ENCODE results near the gene ALKBH8.

DNA sequence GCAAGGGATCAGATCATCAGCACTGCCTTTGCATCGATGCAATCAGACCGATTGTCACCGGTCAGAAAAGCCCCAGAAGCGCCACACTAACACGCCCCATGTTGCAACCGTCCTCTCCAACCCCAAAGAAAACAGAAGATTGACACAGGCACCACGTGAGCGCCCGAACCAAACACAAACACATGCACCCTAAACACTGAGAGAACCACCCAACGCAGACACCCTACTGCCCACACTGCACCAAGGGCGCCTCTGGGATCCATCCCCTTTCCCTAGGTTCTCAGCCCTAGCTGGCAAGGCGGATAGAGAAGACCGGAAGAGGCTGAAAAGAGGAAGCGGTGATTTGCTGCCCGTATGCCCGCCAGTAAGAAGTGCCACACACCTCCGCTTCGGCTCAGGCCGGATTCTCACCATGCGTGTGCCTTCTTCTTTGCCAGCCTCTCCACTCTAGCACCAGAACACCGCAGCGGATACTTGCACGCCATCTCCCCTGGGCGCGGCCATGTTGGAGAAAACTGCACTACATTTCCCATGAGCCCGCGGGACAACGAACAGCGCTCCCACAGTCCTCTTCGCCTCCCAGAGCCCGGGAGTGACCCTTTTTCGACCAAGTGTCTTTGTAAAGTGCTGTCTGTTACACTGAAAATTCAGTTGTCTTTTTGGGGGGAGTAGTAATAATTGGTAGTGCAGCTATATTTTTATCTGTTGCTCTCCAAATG is at the start of gene ALKBH8:
- TF ChIP-seq, protein P1, sequence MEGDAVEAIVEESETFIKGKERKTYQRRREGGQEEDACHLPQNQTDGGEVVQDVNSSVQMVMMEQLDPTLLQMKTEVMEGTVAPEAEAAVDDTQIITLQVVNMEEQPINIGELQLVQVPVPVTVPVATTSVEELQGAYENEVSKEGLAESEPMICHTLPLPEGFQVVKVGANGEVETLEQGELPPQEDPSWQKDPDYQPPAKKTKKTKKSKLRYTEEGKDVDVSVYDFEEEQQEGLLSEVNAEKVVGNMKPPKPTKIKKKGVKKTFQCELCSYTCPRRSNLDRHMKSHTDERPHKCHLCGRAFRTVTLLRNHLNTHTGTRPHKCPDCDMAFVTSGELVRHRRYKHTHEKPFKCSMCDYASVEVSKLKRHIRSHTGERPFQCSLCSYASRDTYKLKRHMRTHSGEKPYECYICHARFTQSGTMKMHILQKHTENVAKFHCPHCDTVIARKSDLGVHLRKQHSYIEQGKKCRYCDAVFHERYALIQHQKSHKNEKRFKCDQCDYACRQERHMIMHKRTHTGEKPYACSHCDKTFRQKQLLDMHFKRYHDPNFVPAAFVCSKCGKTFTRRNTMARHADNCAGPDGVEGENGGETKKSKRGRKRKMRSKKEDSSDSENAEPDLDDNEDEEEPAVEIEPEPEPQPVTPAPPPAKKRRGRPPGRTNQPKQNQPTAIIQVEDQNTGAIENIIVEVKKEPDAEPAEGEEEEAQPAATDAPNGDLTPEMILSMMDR (IDR thresholded peaks at IDR 0.05; ENCODE audit: low read length): no peak
- no peak for TF ChIP-seq EZH2 (IDR thresholded peaks at IDR 0.05; ENCODE audit: borderline replicate concordance, low read length)
